HG03571 (cell line): ENCODE results near the gene CD2AP.
"Not testable (repeated sequence)": the region's sequence is repeated elsewhere in the genome, so short reads cannot be mapped to it uniquely, and the experiment has no call there.

Source experiments
- ATAC-seq: cut with Tn5 transposase; IDR thresholded peaks from one replicate; pipeline ENCODE4 v1.9.1; 2021; ENCODE audit not compliant: unreplicated experiment

CD2AP gene

GRCh38 chr6:47457370-47457769, 20.2 kb upstream of the CD2AP start:
- no peak for ATAC-seq

GRCh38 chr6:47464052-47464451, 13.5 kb upstream of the CD2AP start:
- ATAC-seq, result no peak

- no peak for ATAC-seq
Measured at GRCh38 chr6:47465117-47465516, 12.5 kb upstream of the CD2AP start.

GRCh38 chr6:47471911-47472310, 5.7 kb upstream of the CD2AP start:
- ATAC-seq, result no peak

GRCh38 chr6:47473791-47474346, 3.7 kb upstream of the CD2AP start:
- ATAC-seq, result no peak

GRCh38 chr6:47475319-47475816, 2.2 kb upstream of the CD2AP start:
- ATAC-seq, result no peak

GRCh38 chr6:47476781-47477496, 650 bp upstream of the CD2AP start:
- ATAC-seq, result no peak

- ATAC-seq, result peak; percentile 3
Measured at GRCh38 chr6:47478233-47479139, 897 bp downstream of the CD2AP start.

GRCh38 chr6:47479140-47479508, 1.5 kb downstream of the CD2AP start:
- no peak for ATAC-seq

- ATAC-seq, result no peak
Measured at GRCh38 chr6:47479874-47480273, 2.3 kb downstream of the CD2AP start.

GRCh38 chr6:47481213-47481612, 3.6 kb downstream of the CD2AP start:
- not testable (repeated sequence) for ATAC-seq

GRCh38 chr6:47481806-47482205, 4.2 kb downstream of the CD2AP start:
- no peak for ATAC-seq

- peak; percentile 29 for ATAC-seq
Measured at GRCh38 chr6:47483516-47483852, 5.9 kb downstream of the CD2AP start.

- peak; percentile 46 for ATAC-seq
Measured at GRCh38 chr6:47483853-47484546, 6.4 kb downstream of the CD2AP start.

- ATAC-seq, result no peak
Measured at GRCh38 chr6:47484616-47485015, 7.0 kb downstream of the CD2AP start.

GRCh38 chr6:47485083-47485482, 7.5 kb downstream of the CD2AP start:
- no peak for ATAC-seq

- no peak for ATAC-seq
Measured at GRCh38 chr6:47485491-47486135, 8.0 kb downstream of the CD2AP start.

GRCh38 chr6:47489995-47490394, 12.4 kb downstream of the CD2AP start:
- ATAC-seq, result no peak

- ATAC-seq, result no peak
Measured at GRCh38 chr6:47490676-47491075, 13.1 kb downstream of the CD2AP start.

GRCh38 chr6:47492355-47492754, 14.8 kb downstream of the CD2AP start:
- no peak for ATAC-seq

- ATAC-seq, result no peak
Measured at GRCh38 chr6:47495207-47495606, 17.6 kb downstream of the CD2AP start.
